GM21390 (cell line): ENCODE measurements around the gene CASP7.
"Not testable (repeated sequence)": the region's sequence is repeated elsewhere in the genome, so short reads cannot be mapped to it uniquely, and the experiment has no call there.

Experiments used
- ATAC-seq: cut with Tn5 transposase; IDR thresholded peaks from one replicate; pipeline ENCODE4 v1.9.1; 2021; ENCODE audit not compliant: unreplicated experiment

Gene CASP7

DNA sequence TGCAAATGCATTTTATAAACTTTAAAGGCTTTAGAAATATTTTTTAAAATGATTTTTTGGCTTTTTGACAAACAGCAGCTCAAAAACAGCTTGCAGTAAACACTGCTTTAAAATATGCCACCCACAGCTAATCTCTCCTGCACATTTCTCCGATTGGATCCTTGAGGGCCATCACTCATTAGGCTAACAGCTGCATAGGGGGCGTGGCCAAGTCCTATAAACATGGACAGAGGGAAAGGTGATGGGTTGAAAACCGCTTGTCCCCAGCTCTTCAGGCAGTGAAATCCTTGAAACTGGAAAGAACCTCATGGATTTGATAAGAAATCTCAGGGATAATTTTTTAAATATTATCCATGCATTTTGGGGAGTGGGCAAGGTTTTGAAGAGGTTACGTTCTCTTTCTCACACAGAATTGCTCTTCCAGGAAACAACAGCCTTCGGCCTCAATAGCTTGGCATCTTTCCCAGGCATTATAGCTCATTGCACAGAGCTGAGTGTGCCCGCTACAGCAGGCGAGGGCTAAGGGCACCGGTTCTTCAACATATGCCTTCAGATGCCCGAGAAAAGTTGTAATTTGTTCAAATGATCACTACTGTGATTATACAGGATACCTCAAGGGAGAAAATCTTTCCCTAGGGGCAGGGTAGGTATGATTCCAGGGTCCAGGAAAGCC lies 73.4 kb downstream of the CASP7 start:
- ATAC-seq, result no peak

DNA sequence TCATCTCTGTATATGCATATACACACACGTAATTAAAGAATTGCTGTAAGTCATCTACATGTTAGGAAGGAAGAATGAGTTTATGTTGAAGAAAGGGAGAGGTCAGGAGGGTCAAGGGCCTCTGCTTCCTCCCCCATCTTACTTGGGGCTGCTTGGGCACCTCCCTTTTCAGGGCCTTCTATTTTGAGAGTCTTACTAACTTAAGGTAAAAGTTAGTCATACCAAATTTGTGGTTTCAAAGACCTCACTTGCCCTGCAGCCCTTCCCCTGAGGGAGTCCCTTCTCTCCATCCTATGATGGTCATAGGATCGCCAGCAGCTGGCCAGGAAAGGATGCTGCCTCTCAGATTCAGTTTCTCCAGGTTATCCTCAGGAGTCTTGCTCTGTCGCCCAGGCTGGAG lies 74.4 kb downstream of the CASP7 start:
- no peak for ATAC-seq

DNA sequence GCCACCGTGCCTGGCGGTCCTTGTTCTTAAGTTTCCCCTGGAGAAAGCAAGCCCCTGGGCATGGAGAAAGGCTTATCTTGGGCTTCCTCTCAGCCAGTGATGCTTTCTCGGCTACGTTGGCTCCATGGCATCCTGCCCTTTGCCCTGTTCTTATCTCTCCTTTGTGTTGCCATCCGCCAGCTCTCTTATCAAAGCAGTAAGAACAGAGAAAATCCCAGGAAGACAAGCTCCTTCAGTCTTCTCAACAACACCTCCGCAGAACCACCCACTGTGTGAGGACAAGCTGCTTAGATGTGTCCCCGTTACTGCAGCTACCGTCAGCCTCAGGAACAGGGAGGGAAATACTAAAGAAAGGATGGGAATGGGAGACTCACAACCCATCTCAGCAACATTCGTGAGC lies 75.1 kb downstream of the CASP7 start:
- no peak for ATAC-seq

DNA sequence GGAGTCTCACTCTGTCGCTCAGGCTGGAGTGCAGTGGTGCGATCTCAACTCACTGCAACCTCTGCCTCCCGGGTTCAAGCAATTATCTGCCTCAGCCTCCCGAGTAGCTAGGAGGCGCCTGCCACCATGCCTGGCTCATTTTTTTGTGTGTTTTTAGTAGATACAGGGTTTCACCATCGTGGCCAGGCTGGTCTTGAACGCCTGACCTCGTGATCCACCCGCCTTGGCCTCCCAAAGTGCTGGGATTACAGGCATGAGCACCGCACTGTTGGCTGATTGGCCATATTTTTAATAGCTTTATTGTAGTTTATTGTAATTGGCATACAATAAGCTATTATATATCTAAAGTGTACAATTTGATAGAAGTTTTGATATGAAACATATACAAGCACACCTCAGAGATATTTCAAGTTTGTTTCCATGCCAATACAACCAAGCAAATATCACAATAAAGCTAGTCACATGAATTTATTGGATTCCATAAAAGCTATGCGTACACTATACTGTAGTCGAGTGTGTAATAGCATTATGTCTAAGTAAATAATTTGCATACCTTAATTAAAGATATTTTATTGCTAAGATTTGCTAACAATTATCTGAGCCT lies 77.3 kb downstream of the CASP7 start:
- no peak for ATAC-seq

DNA sequence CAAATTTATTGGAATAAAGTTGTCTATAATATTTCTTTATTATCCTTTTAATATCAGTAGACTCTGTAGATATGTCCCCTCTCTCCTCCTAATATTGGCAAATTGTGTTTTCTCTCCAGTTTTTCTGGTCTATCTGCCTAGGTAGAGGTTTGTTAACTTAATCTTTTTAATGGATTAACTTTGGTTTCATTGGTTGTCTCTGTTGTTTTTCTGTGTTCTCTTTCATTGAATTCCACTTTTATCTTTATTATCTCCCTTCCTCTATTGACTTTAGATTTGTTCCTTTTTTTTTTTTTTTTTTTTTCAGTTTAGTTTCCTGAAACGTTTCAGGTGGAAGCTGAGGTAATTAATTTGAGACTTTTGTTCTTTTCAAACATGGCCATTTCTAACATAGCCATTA lies 82.4 kb downstream of the CASP7 start:
- ATAC-seq, result no peak

DNA sequence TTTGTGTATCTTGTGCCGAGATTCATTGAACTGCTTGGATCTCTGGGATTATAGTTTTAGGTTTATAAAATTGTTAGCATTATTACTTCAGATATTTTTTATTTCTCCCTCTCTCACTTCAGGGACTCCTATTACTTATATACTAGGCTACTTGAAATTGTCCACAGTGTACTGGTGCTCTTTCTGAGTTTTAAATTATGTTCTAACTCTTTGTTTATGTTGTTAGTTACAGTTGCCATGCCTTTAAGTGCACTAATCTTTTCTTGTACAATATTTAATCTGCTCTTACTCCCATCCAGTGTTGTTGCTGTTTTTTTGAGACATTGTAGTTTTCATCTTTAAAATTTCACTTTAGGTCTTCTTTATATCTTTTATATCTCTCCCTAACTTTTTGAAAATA lies 84.9 kb downstream of the CASP7 start:
- no peak for ATAC-seq

DNA sequence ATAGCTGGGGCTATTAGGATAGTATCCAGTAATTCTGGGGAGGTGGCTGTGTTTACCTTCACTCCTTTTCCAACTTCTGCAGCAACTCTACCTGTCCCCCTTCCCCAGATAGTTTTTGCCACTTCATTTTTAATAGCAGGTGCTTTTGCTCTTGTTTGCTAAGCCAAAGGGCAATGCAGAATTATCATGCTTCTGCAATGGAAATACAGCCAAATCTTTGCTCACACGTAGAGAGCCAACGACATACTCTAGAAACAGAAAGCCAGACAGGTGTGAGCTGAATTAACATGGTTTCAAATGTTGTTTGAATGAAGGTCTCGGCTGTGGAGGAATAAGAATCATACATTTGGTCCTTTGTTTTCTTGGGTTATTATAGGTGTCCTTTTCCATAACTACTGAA lies 86.2 kb downstream of the CASP7 start:
- no peak for ATAC-seq

DNA sequence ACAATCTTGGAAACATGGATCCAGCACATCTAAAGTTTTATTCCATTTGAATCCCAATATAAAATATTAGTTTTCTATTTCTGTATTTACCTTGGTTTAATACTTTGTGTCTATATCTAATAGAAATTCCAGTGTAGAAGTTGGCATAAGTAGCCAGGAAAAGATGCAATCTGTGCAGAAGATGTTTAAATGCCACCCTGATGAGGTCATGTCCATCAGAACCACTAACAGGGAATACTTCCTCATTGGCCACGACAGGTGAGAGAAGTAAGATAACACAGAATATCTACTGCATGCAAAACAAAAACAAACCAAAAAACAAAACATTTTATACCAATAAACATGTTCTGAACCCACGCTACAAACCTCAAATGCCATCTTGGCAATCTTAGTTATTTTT lies 87.5 kb downstream of the CASP7 start:
- no peak for ATAC-seq

DNA sequence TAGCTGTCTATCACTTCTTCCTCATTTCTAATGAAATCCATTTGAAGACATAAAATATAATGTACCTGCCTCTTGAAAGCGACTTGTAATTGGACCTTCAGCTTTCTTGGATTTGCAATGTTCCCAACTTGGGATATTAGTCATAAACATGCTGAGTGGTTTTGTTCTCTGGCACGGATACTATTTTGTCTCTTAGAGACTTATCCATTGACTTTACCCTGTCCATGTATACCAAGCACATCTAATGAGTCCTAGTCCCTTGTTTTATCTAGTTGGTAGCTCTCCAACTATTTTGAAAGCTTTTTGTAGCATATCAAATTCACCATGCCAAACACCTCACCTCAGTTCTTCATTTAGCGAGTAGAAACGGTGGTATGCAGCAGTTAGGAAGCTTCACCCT lies 90.6 kb downstream of the CASP7 start:
- ATAC-seq, result no peak

DNA sequence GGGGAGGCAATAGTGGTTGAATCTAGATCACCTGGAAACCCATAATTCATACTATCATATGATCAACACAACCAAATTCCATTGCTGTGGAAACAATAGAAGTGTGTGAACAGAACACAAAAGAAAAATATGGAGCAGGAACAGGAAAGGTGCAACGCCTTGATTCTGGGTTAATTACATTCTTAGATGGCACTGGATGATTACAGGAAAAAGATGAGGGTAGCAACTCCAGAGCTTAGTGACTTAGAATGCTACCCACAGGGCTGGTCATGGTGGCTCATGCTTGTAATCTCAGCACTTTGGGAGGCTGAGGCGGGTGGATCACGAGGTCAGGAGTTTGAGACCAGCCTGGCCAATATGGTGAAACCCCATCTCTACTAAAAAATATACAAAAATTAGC lies 91.4 kb downstream of the CASP7 start:
- ATAC-seq, result not testable (repeated sequence)

DNA sequence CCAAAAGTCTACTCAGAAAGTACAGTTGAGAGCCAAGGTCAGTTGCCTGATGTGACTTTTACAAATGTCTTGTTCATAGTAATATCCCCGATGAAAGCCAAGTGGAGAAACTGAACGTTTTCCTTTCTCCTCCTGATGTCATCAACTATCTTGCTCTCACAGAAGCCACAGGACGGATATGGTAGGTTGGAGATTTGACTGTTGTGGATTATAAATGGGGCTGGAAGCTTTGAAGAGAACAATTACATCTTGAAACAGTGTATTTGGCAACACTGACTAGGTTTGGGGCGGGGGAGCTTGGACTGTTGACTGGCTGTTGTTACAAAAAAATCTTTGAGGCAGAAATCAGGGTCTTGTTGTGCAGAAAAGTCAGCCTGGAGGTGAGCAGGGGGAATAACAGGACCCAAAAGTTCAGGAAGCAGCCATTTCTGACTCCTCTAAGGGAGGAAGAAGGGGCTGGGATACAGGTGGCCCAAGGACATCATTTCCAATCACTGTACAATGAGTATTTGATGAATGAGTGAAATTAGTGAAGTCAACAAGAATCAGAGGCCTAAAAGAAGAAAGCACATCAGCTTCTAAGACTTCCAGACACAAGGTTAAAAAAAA lies 96.1 kb downstream of the CASP7 start:
- ATAC-seq, result no peak

DNA sequence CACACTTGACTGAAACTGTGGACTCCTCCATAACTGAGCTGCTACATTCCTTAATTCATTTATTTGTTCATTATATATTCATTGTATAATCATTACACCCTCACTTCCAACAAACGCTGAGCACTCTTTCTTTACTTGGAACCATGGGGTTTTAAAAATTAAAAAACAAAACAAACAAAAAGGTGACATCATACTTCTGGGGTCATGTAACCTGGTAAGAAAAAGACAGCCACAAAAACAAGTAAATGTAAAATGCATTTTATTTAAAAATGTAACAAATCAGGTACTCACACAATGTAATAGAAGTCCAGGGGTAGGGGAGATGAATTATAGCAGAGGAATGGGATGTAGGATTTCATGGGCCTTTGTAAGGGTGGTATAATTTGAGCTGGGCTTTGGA lies 96.8 kb downstream of the CASP7 start:
- no peak for ATAC-seq
